Measurements from ENCODE around the gene NDUFA5.
"Not testable (repeated sequence)": the region's sequence is repeated elsewhere in the genome, so short reads cannot be mapped to it uniquely, and the experiment has no call there.

The NDUFA5 gene

GRCh38 chr7:123555484-123555883, 2.1 kb downstream of the NDUFA5 start:
- DNase-seq: no peak

GRCh38 chr7:123553159-123553558, 4.5 kb downstream of the NDUFA5 start:
- DNase-seq: no peak

GRCh38 chr7:123552641-123553040, 5.0 kb downstream of the NDUFA5 start:
- DNase-seq: no peak

GRCh38 chr7:123552134-123552533, 5.5 kb downstream of the NDUFA5 start:
- DNase-seq: not testable (repeated sequence)

GRCh38 chr7:123548406-123548805, 9.2 kb downstream of the NDUFA5 start:
- no peak for DNase-seq

GRCh38 chr7:123539871-123540270, 17.7 kb downstream of the NDUFA5 start:
- no peak for DNase-seq

- no peak for DNase-seq
Observed at GRCh38 chr7:123538897-123539296, 18.7 kb downstream of the NDUFA5 start.

GRCh38 chr7:123538189-123538714, 19.4 kb downstream of the NDUFA5 start:
- no peak for DNase-seq

- no peak for DNase-seq
Observed at GRCh38 chr7:123537026-123537642, 20.5 kb downstream of the NDUFA5 start.

GRCh38 chr7:123535517-123535916, 22.1 kb downstream of the NDUFA5 start:
- DNase-seq: no peak

- DNase-seq: peak; percentile 95
Observed at GRCh38 chr7:123534383-123535260, 23.0 kb downstream of the NDUFA5 start, which contains the start of gene IQUB. Gene IQUB, minus strand, starts transcription at chr7:123534595. Its CDS starts 22,255 bp downstream, at chr7:123512340.

- DNase-seq: peak; percentile 10
Observed at GRCh38 chr7:123533929-123534382, 23.7 kb downstream of the NDUFA5 start.

- no peak for DNase-seq
Observed at GRCh38 chr7:123533553-123533917, 24.1 kb downstream of the NDUFA5 start.

- DNase-seq: not testable (repeated sequence)
Observed at GRCh38 chr7:123532788-123533552, 24.6 kb downstream of the NDUFA5 start.

GRCh38 chr7:123532343-123532742, 25.3 kb downstream of the NDUFA5 start:
- not testable (repeated sequence) for DNase-seq

- DNase-seq: not testable (repeated sequence)
Observed at GRCh38 chr7:123530035-123530591, 27.5 kb downstream of the NDUFA5 start.

GRCh38 chr7:123528265-123528664, 29.4 kb downstream of the NDUFA5 start:
- no peak for DNase-seq

GRCh38 chr7:123527712-123528225, 29.8 kb downstream of the NDUFA5 start:
- DNase-seq: not testable (repeated sequence)

- DNase-seq: not testable (repeated sequence)
Observed at GRCh38 chr7:123526533-123526932, 31.1 kb downstream of the NDUFA5 start.

GRCh38 chr7:123522066-123522465, 35.6 kb downstream of the NDUFA5 start:
- no peak for DNase-seq

- no peak for DNase-seq
Observed at GRCh38 chr7:123505221-123505620, 52.4 kb downstream of the NDUFA5 start.

- no peak for DNase-seq
Observed at GRCh38 chr7:123502201-123502600, 55.4 kb downstream of the NDUFA5 start.

Measured in NCI-H1105 (cell line).